Loucy (cell line): ENCODE measurements around the gene PADI1.

Experiments
- CTCF ChIP-seq: fragments of 200-600 bp; sonication (generic); conservative IDR thresholded peaks from 2 replicates; pipeline ENCODE4 v1.5.1; 2014; ENCODE audit warnings: mild to moderate bottlenecking, antibody characterized with exemption, low read length
- EZH2phosphoT487 ChIP-seq: fragments of 200-600 bp; IDR thresholded peaks from 2 replicates; pipeline ENCODE4 v1.6.1; 2018; ENCODE audit warnings: antibody characterized with exemption, mild to moderate bottlenecking, moderate library complexity, borderline replicate concordance

- TF ChIP-seq CTCF = no peak
- no peak for TF ChIP-seq EZH2phosphoT487
Measured at GRCh38 chr1:17188217-17188616, 16.7 kb upstream of the PADI1 start.
